Trophoblast cell (in vitro differentiated cells and primary cell): ENCODE results near the gene SLC36A2.

ENCODE experiments used
- DNase-seq, 2 donors: peaks; one replicate each; pipeline ENCODE4 v3.0.0-alpha.2; 2016
- H2AFZ ChIP-seq: 2 replicates; pipeline ENCODE4 v1.6.1; 2013; ENCODE audit warnings: low read length, moderate library complexity, mild to moderate bottlenecking; ENCODE audit not compliant: insufficient read depth, poor library complexity
- H2AK5ac ChIP-seq: 2 replicates; pipeline ENCODE4 v1.6.1; 2013; ENCODE audit warnings: mild to moderate bottlenecking, low read length
- H2BK120ac ChIP-seq: 2 replicates; pipeline ENCODE4 v1.6.1; 2013; ENCODE audit warnings: low read length, mild to moderate bottlenecking, moderate library complexity; ENCODE audit not compliant: insufficient read depth, poor library complexity
- H2BK12ac ChIP-seq: 2 replicates; pipeline ENCODE4 v1.6.1; 2013; ENCODE audit warnings: mild to moderate bottlenecking, low read length, moderate library complexity
- H2BK5ac ChIP-seq: 2 replicates; pipeline ENCODE4 v1.6.1; 2013; ENCODE audit warnings: low read length, low read depth, moderate library complexity, mild to moderate bottlenecking; ENCODE audit not compliant: poor library complexity
- H3K14ac ChIP-seq: 2 replicates; pipeline ENCODE4 v1.6.1; 2013; ENCODE audit warnings: mild to moderate bottlenecking, low read length
- H3K18ac ChIP-seq: 2 replicates; pipeline ENCODE4 v1.6.1; 2013; ENCODE audit warnings: mild to moderate bottlenecking, low read length
- H3K23ac ChIP-seq: 2 replicates; pipeline ENCODE4 v1.6.1; 2013; ENCODE audit warnings: low read length
- H3K27ac ChIP-seq: 2 replicates; pipeline ENCODE4 v1.5.1; 2013; ENCODE audit warnings: low read depth, mild to moderate bottlenecking, inconsistent platforms, low read length, moderate library complexity
- H3K27me3 ChIP-seq: 2 replicates; pipeline ENCODE4 v1.6.1; 2013; ENCODE audit warnings: inconsistent platforms, mild to moderate bottlenecking, low read length, moderate library complexity; ENCODE audit not compliant: insufficient read depth
- H3K36me3 ChIP-seq, 2 experiments: 1 replicate in 1 of 2; 2 replicates in 1 of 2; pipeline ENCODE4 v1.6.1; 2013; ENCODE audit warnings: low read length in 2 of 2, mild to moderate bottlenecking in 2 of 2, moderate library complexity in 1 of 2; ENCODE audit not compliant: insufficient read depth in 2 of 2, control insufficient read depth in 1 of 2
- H3K4ac ChIP-seq: 2 replicates; pipeline ENCODE4 v1.6.1; 2013; ENCODE audit warnings: low read depth, mild to moderate bottlenecking, low read length, moderate library complexity
- H3K4me1 ChIP-seq, 2 experiments: 1 replicate in 1 of 2; 2 replicates in 1 of 2; pipeline ENCODE4 v1.6.1; 2013; ENCODE audit warnings: low read length in 2 of 2, mild to moderate bottlenecking in 2 of 2, moderate library complexity in 1 of 2; ENCODE audit not compliant: insufficient read depth in 2 of 2, control insufficient read depth in 1 of 2
- H3K4me2 ChIP-seq: 2 replicates; pipeline ENCODE4 v1.6.1; 2013; ENCODE audit warnings: inconsistent platforms, mild to moderate bottlenecking, low read length, moderate library complexity
- H3K4me3 ChIP-seq: 2 replicates; pipeline ENCODE4 v1.5.1; 2013; ENCODE audit warnings: mild to moderate bottlenecking, low read depth, low read length, inconsistent platforms
- H3K79me1 ChIP-seq: one replicate; pipeline ENCODE4 v1.6.1; 2013; ENCODE audit warnings: low read length
- H3K79me2 ChIP-seq: 2 replicates; pipeline ENCODE4 v1.6.1; 2013; ENCODE audit warnings: low read length, mild to moderate bottlenecking; ENCODE audit not compliant: control insufficient read depth, insufficient read depth, poor library complexity
- H3K9ac ChIP-seq: 2 replicates; pipeline ENCODE4 v1.6.1; 2013; ENCODE audit warnings: mild to moderate bottlenecking, low read length
- H3K9me3 ChIP-seq: 2 replicates; pipeline ENCODE4 v1.6.1; 2013; ENCODE audit warnings: low read depth, mild to moderate bottlenecking, control low read depth, inconsistent platforms, low read length; ENCODE audit not compliant: insufficient read depth
- H4K12ac ChIP-seq: 2 replicates; pipeline ENCODE4 v1.6.1; 2013; ENCODE audit warnings: low read depth, mild to moderate bottlenecking, low read length, moderate library complexity
- H4K8ac ChIP-seq: 2 replicates; pipeline ENCODE4 v1.6.1; 2013; ENCODE audit warnings: low read depth, mild to moderate bottlenecking, low read length, moderate library complexity
- H4K91ac ChIP-seq: one replicate; pipeline ENCODE4 v1.6.1; 2013; ENCODE audit warnings: low read depth, mild to moderate bottlenecking, low read length, moderate library complexity
- whole genome bisulfite sequencing: extraction: QIAGEN DNeasy Blood & Tissue Kit; methylation state at CpG from one replicate; pipeline ENCODE4 v1.1.7; 2013; ENCODE audit warnings: missing lambda C conversion rate; ENCODE audit not compliant: insufficient read length, insufficient coverage; ENCODE audit errors: extremely low coverage; 5-methylcytosine and 5-hydroxymethylcytosine counted together

SLC36A2 gene

GRCh38 chr5:151345808-151346478 lies 1.4 kb downstream of the SLC36A2 start:
- Histone ChIP-seq H2AFZ (no peak overlapping the region), H3K14ac (no peak overlapping the region), H3K36me3 (no peaks in the 10 kb centered on the region), H3K27ac (no peak overlapping the region), H4K91ac (no peak overlapping the region), H3K4me1 (peaks cover 0 to 5% of the 10 kb centered on the region in 2 experiments), H2BK120ac (no peak overlapping the region), H3K9me3 (peaks cover 3% of the 10 kb centered on the region), H3K27me3 (no peaks in the 10 kb centered on the region), H3K4ac (no peak overlapping the region), H2AK5ac (no peak overlapping the region), H2BK12ac (no peak overlapping the region), H2BK5ac (no peak overlapping the region), H3K79me1 (no peaks in the 10 kb centered on the region), H3K79me2 (no peaks in the 10 kb centered on the region), H3K18ac (no peak overlapping the region), H4K8ac (no peak overlapping the region), H3K4me3 (no peak overlapping the region), H3K4me2 (no peak overlapping the region), H3K9ac (no peak overlapping the region), H3K23ac (no peak overlapping the region), H4K12ac (no peak overlapping the region)
- WGBS: no CpG with 5 or more reads among the region's 8 CpGs
- DNase-seq: no peak

- no peak overlapping the region for H3K4me2 ChIP-seq
- no peak for DNase-seq
- peaks cover 3% of the 10 kb centered on the region for H3K9me3 ChIP-seq
- H2BK5ac ChIP-seq: no peak overlapping the region
- peaks cover 0 to 5% of the 10 kb centered on the region in 2 experiments for H3K4me1 ChIP-seq
- no peak overlapping the region for H2AK5ac ChIP-seq
- H3K27me3 ChIP-seq: no peaks in the 10 kb centered on the region
- H2BK12ac ChIP-seq: no peak overlapping the region
- no peak overlapping the region for H2AFZ ChIP-seq
- no peak overlapping the region for H3K23ac ChIP-seq
- no peak overlapping the region for H3K4me3 ChIP-seq
- H3K27ac ChIP-seq: no peak overlapping the region
- no peaks in the 10 kb centered on the region for H3K79me1 ChIP-seq
- H4K12ac ChIP-seq: no peak overlapping the region
- H4K8ac ChIP-seq: no peak overlapping the region
- H3K36me3 ChIP-seq: no peaks in the 10 kb centered on the region
- no peak overlapping the region for H3K4ac ChIP-seq
- no peaks in the 10 kb centered on the region for H3K79me2 ChIP-seq
- no peak overlapping the region for H3K18ac ChIP-seq
- no CpG with 5 or more reads among the region's 11 CpGs for WGBS
- H3K9ac ChIP-seq: no peak overlapping the region
- H4K91ac ChIP-seq: no peak overlapping the region
- no peak overlapping the region for H2BK120ac ChIP-seq
- no peak overlapping the region for H3K14ac ChIP-seq
These were observed 2.1 kb downstream of the SLC36A2 start for GRCh38 chr5:151345187-151345807.

GRCh38 chr5:151344088-151344487 lies 3.3 kb downstream of the SLC36A2 start:
- Histone ChIP-seq H2BK12ac (no peak overlapping the region), H4K12ac (no peak overlapping the region), H3K4me2 (no peak overlapping the region), H3K27me3 (no peaks in the 10 kb centered on the region), H3K18ac (no peak overlapping the region), H2BK120ac (no peak overlapping the region), H3K23ac (no peak overlapping the region), H3K79me2 (no peaks in the 10 kb centered on the region), H3K14ac (no peak overlapping the region), H3K79me1 (no peaks in the 10 kb centered on the region), H3K4me3 (no peak overlapping the region), H3K4ac (no peak overlapping the region), H3K9ac (no peak overlapping the region), H3K9me3 (peaks cover 3% of the 10 kb centered on the region), H4K8ac (no peak overlapping the region), H4K91ac (no peak overlapping the region), H2BK5ac (no peak overlapping the region), H3K36me3 (no peaks in the 10 kb centered on the region), H3K27ac (no peak overlapping the region), H2AFZ (no peak overlapping the region), H2AK5ac (no peak overlapping the region), H3K4me1 (peaks cover 0 to 5% of the 10 kb centered on the region in 2 experiments)
- no CpG with 5 or more reads among the region's 7 CpGs for WGBS
- DNase-seq: no peak

GRCh38 chr5:151340004-151340403 lies 7.4 kb downstream of the SLC36A2 start:
- no peak overlapping the region for H2BK5ac ChIP-seq
- H3K9ac ChIP-seq: no peak overlapping the region
- no peak overlapping the region for H2BK120ac ChIP-seq
- H3K9me3 ChIP-seq: peaks cover 3% of the 10 kb centered on the region
- no peaks in the 10 kb centered on the region for H3K4me1 ChIP-seq
- H2AFZ ChIP-seq: no peak overlapping the region
- no CpG with 5 or more reads among the region's 3 CpGs for WGBS
- no peak overlapping the region for H4K8ac ChIP-seq
- H3K36me3 ChIP-seq: no peaks in the 10 kb centered on the region
- H3K18ac ChIP-seq: no peak overlapping the region
- H2BK12ac ChIP-seq: no peak overlapping the region
- H3K23ac ChIP-seq: no peak overlapping the region
- no peak for DNase-seq
- H3K4me2 ChIP-seq: no peak overlapping the region
- no peak overlapping the region for H3K4ac ChIP-seq
- H3K79me2 ChIP-seq: no peaks in the 10 kb centered on the region
- no peak overlapping the region for H3K27ac ChIP-seq
- H2AK5ac ChIP-seq: no peak overlapping the region
- H3K4me3 ChIP-seq: no peak overlapping the region
- no peaks in the 10 kb centered on the region for H3K27me3 ChIP-seq
- no peak overlapping the region for H4K91ac ChIP-seq
- no peaks in the 10 kb centered on the region for H3K79me1 ChIP-seq
- H4K12ac ChIP-seq: no peak overlapping the region
- no peak overlapping the region for H3K14ac ChIP-seq
